Ovary (tissue), 9 donors: ENCODE data around the gene SLC30A9. TPM values are rescaled to one million over a fixed set of nuclear protein-coding genes. Genes with fewer than 3 reads are reported as not detected.

Source experiments
- DNase-seq, 5 donors: peaks; one replicate each; pipeline ENCODE4 v3.0.0-alpha.2; 2019 to 2020
- H3K27ac ChIP-seq, 2 donors: fragments of 200-600 bp; one replicate each; pipeline versions ENCODE4 v1.5.1 to v1.8.0; 2019 to 2022
- H3K27me3 ChIP-seq: fragments of 200-600 bp; one replicate; pipeline ENCODE4 v1.8.0; 2022
- H3K36me3 ChIP-seq: fragments of 200-600 bp; sonication (generic); one replicate; pipeline ENCODE4 v1.5.1; 2019
- H3K4me1 ChIP-seq: one replicate; pipeline ENCODE4 v1.8.1; 2013; ENCODE audit warnings: mild to moderate bottlenecking, moderate library complexity; ENCODE audit not compliant: insufficient read depth
- H3K4me3 ChIP-seq: fragments of 200-600 bp; sonication (generic); one replicate; pipeline ENCODE4 v1.5.1; 2017
- H3K9me3 ChIP-seq, 2 donors: fragments of 200-600 bp in 1 of 2; sonication (generic) in 1 of 2; one replicate each; pipeline versions ENCODE4 v1.5.1 to v1.8.1; 2013 to 2019; ENCODE audit warnings: mild to moderate bottlenecking in 1 of 2, moderate library complexity in 1 of 2
- EP300 ChIP-seq: sonication (generic); formaldehyde crosslinking; IDR thresholded peaks from one replicate; pipeline ENCODE4 v1.6.1; 2017; ENCODE audit warnings: antibody characterized with exemption
- POLR2A ChIP-seq: fragments of 450-650 bp; IDR thresholded peaks from one replicate; pipeline ENCODE4 v1.6.1; 2017; ENCODE audit warnings: antibody characterized with exemption, mild to moderate bottlenecking, moderate library complexity
- WGBS, 3 donors: extraction: QIAGEN DNeasy Blood & Tissue Kit in 1 of 3; methylation state at CpG; one replicate each; pipeline versions ENCODE4 v1.1.5 to v1.1.7; 2013 to 2017; 5-methylcytosine and 5-hydroxymethylcytosine counted together
- intact Hi-C, 4 donors: fragments of 100-400 bp; cut with DNase I; formaldehyde crosslinking; loops; one replicate each; pipeline versions ENCODE4 v1.11.0 to v1.15.1; 2022 to 2023
- polyA plus RNA-seq, 2 donors: library from polyadenylated mRNA; stranded (reverse); fragments of 200-250 nt in 1 of 2; fragments of 350-450 nt in 1 of 2; fragmentation: Illumina TruSeq in 1 of 2; extraction: RNeasy Lipid Tissue Mini Kit (QIAGEN cat#74804) in 1 of 2; gene quantifications; one replicate each; pipeline ENCODE4 v1.2.3, GENCODE V29; 2013 to 2014
- total RNA-seq, 7 donors: library from RNA; depleted of rRNA in 2 of 7; stranded (reverse); fragments of >200 nt in 2 of 7; fragmentation: NEBNext Ultra II Directional in 3 of 7; extraction: Animal tissue kit (Norgen Biotek cat#: 25700) in 3 of 7; gene quantifications; one replicate each; pipeline versions ENCODE4 v1.1.0 to v1.2.4, GENCODE V29; 2016 to 2023
- TF ChIP-seq, protein P1 (sequence below), 3 donors: fragments of 450-650 bp in 2 of 3; fragments of 200-600 bp in 1 of 3; IDR thresholded peaks; one replicate each; pipeline versions ENCODE4 v1.5.1 to v1.8.0; 2016 to 2022; ENCODE audit warnings: antibody characterized with exemption in 3 of 3, mild to moderate bottlenecking in 1 of 3
- donor health status: DM: no; HTN: no; CAD: no; lungs with moderate emphysema.
- donor health status: DM: no; HTN: no; CAD: no.
- donor health status: Bipolar disorder and iron deficiency.
- donor health status: DM: yes; HTN: yes; CAD: no.
- donor health status: DM: no; HTN: no; CAD: no.
- donor health status: DM: yes; HTN: yes; CAD: no.

SLC30A9 gene
- total and polyA plus RNA-seq, 9 donors = 21.2 to 49.8 (median 43.7) TPM

DNA sequence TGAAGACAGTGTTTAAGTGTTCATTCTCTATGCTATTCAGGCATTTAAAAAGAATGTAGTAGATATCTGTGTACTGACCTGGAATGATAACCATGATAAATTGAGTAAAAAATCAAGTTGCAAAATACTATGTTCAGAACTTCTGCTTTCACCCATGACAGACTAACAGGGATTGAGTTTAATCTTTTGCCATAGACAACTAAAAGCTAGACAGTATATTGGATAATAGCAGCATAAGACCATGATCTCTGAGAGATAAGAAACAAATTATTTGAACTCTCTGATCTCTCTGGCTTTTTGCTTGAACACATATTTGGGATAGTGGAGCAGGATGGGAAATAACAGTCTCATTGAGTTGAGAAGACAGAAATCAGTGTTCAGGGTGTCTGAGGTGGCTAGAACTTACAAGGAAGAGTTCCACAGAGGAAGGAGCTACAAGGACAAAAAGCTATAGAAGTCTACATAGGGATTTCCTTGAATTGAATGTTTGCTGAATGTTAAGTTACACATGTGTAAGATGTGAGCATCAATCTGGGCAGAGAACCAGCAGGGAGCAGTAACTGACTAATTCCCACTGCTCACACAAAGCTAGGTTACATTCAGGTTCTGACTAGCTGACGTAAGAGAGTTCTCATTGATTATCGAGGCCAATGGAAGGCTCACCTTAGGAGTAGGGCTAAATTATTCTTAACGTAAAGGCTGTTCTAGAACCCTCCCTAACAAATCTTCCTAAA, 60.4 kb downstream of the SLC30A9 start:
- H3K4me1 ChIP-seq = no peaks in the 10 kb centered on the region
- WGBS, 3 donors = 87 to 99% (median 96%) methylated on average over 3 of the region's 3 CpGs
- DNase-seq = no peak
- TF ChIP-seq EP300 = no peak
- intact Hi-C loops = no loop called here
- no peaks in the 10 kb centered on the region for H3K27me3 ChIP-seq
- no peak overlapping the region for H3K4me3 ChIP-seq
- H3K9me3 ChIP-seq = no peaks in the 10 kb centered on the region
- no peaks in the 10 kb centered on the region for H3K36me3 ChIP-seq
- H3K27ac ChIP-seq = no peak overlapping the region

DNA sequence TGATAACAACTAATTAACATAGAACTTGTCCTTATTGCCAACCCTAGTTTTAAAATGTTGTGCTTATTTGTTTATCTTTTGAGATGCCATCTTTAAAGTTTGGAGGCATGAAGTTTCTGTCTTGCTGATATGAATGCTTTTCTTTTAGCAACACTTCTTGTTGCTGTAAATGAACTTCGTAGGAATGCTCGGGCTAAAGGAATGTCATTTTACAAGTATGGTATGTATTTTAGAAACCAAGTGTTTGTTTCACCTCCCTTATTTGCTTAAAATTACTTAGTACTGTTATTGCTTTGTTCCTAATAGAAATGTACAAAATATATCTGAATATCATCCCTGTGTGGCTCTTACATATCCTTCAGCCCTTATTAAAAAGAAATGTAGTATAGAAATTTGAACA, 76.1 kb downstream of the SLC30A9 start:
- H3K36me3 ChIP-seq = no peaks in the 10 kb centered on the region
- intact Hi-C loops = no loop called here
- no peaks in the 10 kb centered on the region for H3K27me3 ChIP-seq
- no peaks in the 10 kb centered on the region for H3K4me1 ChIP-seq
- 26 to 61% (median 52%) methylated on average over 2 of the region's 2 CpGs for WGBS, 3 donors
- DNase-seq = no peak
- TF ChIP-seq EP300 (no peak), POLR2A (no peak)
- TF ChIP-seq, protein P1, sequence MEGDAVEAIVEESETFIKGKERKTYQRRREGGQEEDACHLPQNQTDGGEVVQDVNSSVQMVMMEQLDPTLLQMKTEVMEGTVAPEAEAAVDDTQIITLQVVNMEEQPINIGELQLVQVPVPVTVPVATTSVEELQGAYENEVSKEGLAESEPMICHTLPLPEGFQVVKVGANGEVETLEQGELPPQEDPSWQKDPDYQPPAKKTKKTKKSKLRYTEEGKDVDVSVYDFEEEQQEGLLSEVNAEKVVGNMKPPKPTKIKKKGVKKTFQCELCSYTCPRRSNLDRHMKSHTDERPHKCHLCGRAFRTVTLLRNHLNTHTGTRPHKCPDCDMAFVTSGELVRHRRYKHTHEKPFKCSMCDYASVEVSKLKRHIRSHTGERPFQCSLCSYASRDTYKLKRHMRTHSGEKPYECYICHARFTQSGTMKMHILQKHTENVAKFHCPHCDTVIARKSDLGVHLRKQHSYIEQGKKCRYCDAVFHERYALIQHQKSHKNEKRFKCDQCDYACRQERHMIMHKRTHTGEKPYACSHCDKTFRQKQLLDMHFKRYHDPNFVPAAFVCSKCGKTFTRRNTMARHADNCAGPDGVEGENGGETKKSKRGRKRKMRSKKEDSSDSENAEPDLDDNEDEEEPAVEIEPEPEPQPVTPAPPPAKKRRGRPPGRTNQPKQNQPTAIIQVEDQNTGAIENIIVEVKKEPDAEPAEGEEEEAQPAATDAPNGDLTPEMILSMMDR (IDR thresholded peaks at IDR 0.05) = no peak
- H3K27ac ChIP-seq = no peak overlapping the region
- H3K9me3 ChIP-seq = no peaks in the 10 kb centered on the region
- H3K4me3 ChIP-seq = no peak overlapping the region

DNA sequence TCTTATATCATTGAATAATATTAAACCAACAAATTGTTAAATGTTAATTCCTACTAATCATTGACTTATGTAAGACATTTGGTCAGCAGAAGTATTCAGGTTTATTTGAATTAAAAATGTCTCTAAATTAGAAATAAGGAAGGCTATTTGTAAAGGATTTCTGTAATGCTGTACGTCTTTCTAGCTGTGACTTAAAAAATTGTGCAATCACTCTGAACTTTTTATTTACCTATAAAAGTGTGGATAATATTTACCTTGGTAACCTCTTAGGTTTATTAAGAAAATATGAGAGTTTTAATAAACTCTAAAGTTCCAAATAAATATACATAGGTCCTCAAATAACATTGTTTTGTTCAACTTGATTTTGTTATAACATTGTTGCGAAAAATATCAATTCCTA, 76.9 kb downstream of the SLC30A9 start:
- intact Hi-C loops = no loop called here
- no peaks in the 10 kb centered on the region for H3K27me3 ChIP-seq
- WGBS, 3 donors = 48 to 50% (median 49%) methylated on average over 2 of the region's 2 CpGs
- no peak for TF ChIP-seq POLR2A
- no peak overlapping the region for H3K27ac ChIP-seq
- H3K4me3 ChIP-seq = no peak overlapping the region
- H3K36me3 ChIP-seq = no peaks in the 10 kb centered on the region
- no peaks in the 10 kb centered on the region for H3K9me3 ChIP-seq
- no peak for DNase-seq
- no peaks in the 10 kb centered on the region for H3K4me1 ChIP-seq

DNA sequence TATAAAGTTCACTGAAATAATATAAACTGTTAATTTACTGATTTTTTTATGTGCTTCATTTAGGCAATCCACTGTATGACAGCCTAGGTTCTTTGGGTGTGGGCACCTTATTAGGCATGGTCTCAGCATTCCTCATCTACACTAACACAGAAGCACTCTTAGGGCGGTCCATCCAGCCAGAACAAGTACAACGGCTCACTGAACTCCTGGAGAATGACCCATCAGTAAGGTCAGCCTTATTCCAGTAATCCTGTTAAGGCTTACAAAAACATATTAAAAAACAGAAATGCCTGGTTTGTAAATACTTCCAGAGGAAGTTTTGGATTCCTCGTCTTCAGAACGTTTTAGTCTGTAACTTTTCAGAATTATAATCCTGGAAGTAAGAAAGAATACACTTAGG, 80.1 kb downstream of the SLC30A9 start:
- no peaks in the 10 kb centered on the region for H3K27me3 ChIP-seq
- H3K4me3 ChIP-seq = no peak overlapping the region
- TF ChIP-seq EP300 (no peak), POLR2A (no peak)
- TF ChIP-seq, protein P1 (IDR thresholded peaks at IDR 0.05) = no peak
- H3K36me3 ChIP-seq = no peaks in the 10 kb centered on the region
- H3K27ac ChIP-seq = no peak overlapping the region
- WGBS, 3 donors = 49 to 75% (median 63%) methylated on average over 4 of the region's 4 CpGs
- intact Hi-C loops = no loop called here
- H3K9me3 ChIP-seq = no peaks in the 10 kb centered on the region
- H3K4me1 ChIP-seq = no peaks in the 10 kb centered on the region
- no peak for DNase-seq

DNA sequence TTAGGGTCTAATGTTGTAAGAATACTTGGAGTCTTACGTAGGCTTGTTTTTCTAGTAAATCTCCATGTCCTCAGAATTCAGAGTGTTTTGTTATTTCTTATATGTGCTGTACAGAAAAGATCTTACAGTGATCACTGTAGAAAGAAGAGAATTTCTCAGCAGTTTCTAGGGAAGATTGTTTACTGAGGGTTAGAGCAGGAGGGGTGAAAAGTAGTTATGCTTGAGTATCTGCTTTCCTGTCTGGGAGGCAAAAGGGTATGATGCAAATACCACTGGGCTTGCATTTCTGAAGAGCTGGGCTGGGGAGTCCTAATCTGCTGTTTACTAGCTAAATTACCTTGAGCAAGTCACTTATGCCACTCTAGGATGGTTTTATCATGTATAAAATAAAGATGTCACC, 84.0 kb downstream of the SLC30A9 start:
- H3K4me3 ChIP-seq = no peak overlapping the region
- H3K27me3 ChIP-seq = no peaks in the 10 kb centered on the region
- intact Hi-C loops = no loop called here
- no peaks in the 10 kb centered on the region for H3K9me3 ChIP-seq
- DNase-seq = no peak
- no peaks in the 10 kb centered on the region for H3K36me3 ChIP-seq
- 90 to 94% (median 92%) methylated on average over 1 of the region's 1 CpG for WGBS, 3 donors
- TF ChIP-seq, protein P1 (IDR thresholded peaks at IDR 0.05) = no peak
- TF ChIP-seq POLR2A (no peak), EP300 (no peak)
- H3K27ac ChIP-seq = no peak overlapping the region
- H3K4me1 ChIP-seq = no peaks in the 10 kb centered on the region
